Endothelial cell of umbilical vein (primary cell): ENCODE data around the gene MCC. TPM values are rescaled to one million over a fixed set of nuclear protein-coding genes. Genes with fewer than 3 reads are reported as not detected.

Source experiments
- BruUV-seq: library from RNA; stranded (reverse); fragments of 400-500 nt; replicated peaks from 2 replicates; lab custom pipeline; 2021; lab: Mats Ljungman, UMichigan
- CTCF ChIA-PET: fragments of 300-600, 350-600 bp; sonication (Branson Sonifier 250); formaldehyde crosslinking; loops from one replicate; lab custom pipeline; 2021; ENCODE audit warnings: antibody characterized with exemption, inconsistent platforms; lab: Charles Lee
- POLR2A ChIA-PET: fragments of 300-600, 350-600 bp; sonication (Branson Sonifier 250); formaldehyde crosslinking; loops from one replicate; lab custom pipeline; 2021; ENCODE audit warnings: antibody characterized with exemption, inconsistent platforms; lab: Charles Lee
- DNase-seq: peaks from one replicate; pipeline ENCODE4 v3.0.0-alpha.2; 2011; ENCODE audit warnings: low read depth, low spot score
- FAIRE-seq: peaks from 2 replicates; lab custom pipeline; 2011; peaks lifted over from hg19 to GRCh38; lab: Jason Lieb, UNC
- H2AFZ ChIP-seq: 2 replicates; pipeline ENCODE4 v1.6.0; 2012; ENCODE audit warnings: low read depth, low read length, control low read depth, inconsistent platforms
- H3K27ac ChIP-seq: 2 replicates; pipeline ENCODE4 v1.5.1; 2011; ENCODE audit warnings: low read depth, mild to moderate bottlenecking, control low read depth, low read length, moderate library complexity; ENCODE audit not compliant: insufficient read depth
- H3K27me3 ChIP-seq, 2 experiments: 2 replicates each; pipeline versions ENCODE4 v1.6.0 to v1.6.1; 2011; ENCODE audit warnings: low read length in 2 of 2, mixed read lengths in 1 of 2; ENCODE audit not compliant: control insufficient read depth in 2 of 2, insufficient read depth in 2 of 2
- H3K36me3 ChIP-seq, 2 experiments: 2 replicates in 1 of 2; 3 replicates in 1 of 2; pipeline ENCODE4 v1.5.1; 2011; ENCODE audit warnings: low read length in 2 of 2, mild to moderate bottlenecking in 1 of 2, moderate library complexity in 1 of 2; ENCODE audit not compliant: control insufficient read depth in 2 of 2, insufficient read depth in 2 of 2; ENCODE audit errors: extremely low read depth in 1 of 2
- H3K4me1 ChIP-seq: 3 replicates; pipeline ENCODE4 v1.5.1; 2011; ENCODE audit warnings: mild to moderate bottlenecking, low read length; ENCODE audit not compliant: control insufficient read depth, insufficient read depth; ENCODE audit errors: extremely low read depth
- H3K4me2 ChIP-seq: 2 replicates; pipeline ENCODE4 v1.6.1; 2011; ENCODE audit warnings: low read length, control low read depth, mixed read lengths; ENCODE audit not compliant: insufficient read depth
- H3K4me3 ChIP-seq, 3 experiments: fragments of 200-600 bp in 1 of 3; sonication (generic), shearing (Covaris generic) in 1 of 3; replicated peaks in 1 of 3; 2 replicates each; pipeline ENCODE4 v1.5.1; 2011 to 2016; ENCODE audit warnings: control low read depth in 3 of 3, low read length in 3 of 3, mild to moderate bottlenecking in 2 of 3, inconsistent platforms in 1 of 3, low read depth in 1 of 3, moderate library complexity in 1 of 3; ENCODE audit not compliant: insufficient read depth in 1 of 3
- H3K79me2 ChIP-seq: 2 replicates; pipeline ENCODE4 v1.6.0; 2012; ENCODE audit warnings: low read length, inconsistent platforms; ENCODE audit not compliant: control insufficient read depth, insufficient read depth
- H3K9ac ChIP-seq: replicated peaks from 2 replicates; pipeline ENCODE3; 2011; ENCODE audit warnings: low read length, control low read depth; ENCODE audit not compliant: insufficient read depth; ENCODE audit errors: extremely low read depth
- H3K9me1 ChIP-seq: replicated peaks from 3 replicates; pipeline ENCODE4 v1.6.0; 2011; ENCODE audit warnings: mild to moderate bottlenecking, low read length; ENCODE audit not compliant: control insufficient read depth, insufficient read depth; ENCODE audit errors: extremely low read depth
- H3K9me3 ChIP-seq: replicated peaks from 2 replicates; pipeline ENCODE4 v1.5.1; 2012; ENCODE audit warnings: low read length, inconsistent platforms; ENCODE audit not compliant: control insufficient read depth, insufficient read depth
- H4K20me1 ChIP-seq: replicated peaks from 2 replicates; pipeline ENCODE3; 2011; ENCODE audit warnings: mild to moderate bottlenecking, low read length; ENCODE audit not compliant: control insufficient read depth, insufficient read depth; ENCODE audit errors: extremely low read depth
- GATA2 ChIP-seq: IDR thresholded peaks from 2 replicates; pipeline ENCODE4 v1.7.0; 2011; ENCODE audit warnings: low read depth, mild to moderate bottlenecking, moderate library complexity, mixed read lengths, low read length; ENCODE audit not compliant: insufficient read length, insufficient read depth
- JUN ChIP-seq: IDR thresholded peaks from 2 replicates; pipeline ENCODE4 v1.6.1; 2011; ENCODE audit warnings: borderline replicate concordance, low read depth; ENCODE audit not compliant: insufficient read length, insufficient read depth
- MYC ChIP-seq: IDR thresholded peaks from one replicate; pipeline ENCODE4 v1.6.1; 2011; ENCODE audit warnings: mild to moderate bottlenecking, low read depth, low read length
- POLR2A ChIP-seq: IDR thresholded peaks from 2 replicates; pipeline ENCODE4 v1.6.1; 2012; ENCODE audit warnings: low read depth, mild to moderate bottlenecking, control low read depth, low read length
- dilution Hi-C: fragments of 300-500 bp; cut with MboI; formaldehyde crosslinking; loops from one replicate; pipeline ENCODE4 v1.15.0; 2019; ENCODE audit warnings: low sequenced_read_pairs; ENCODE audit not compliant: extremely low pct_ligation_motif_present
- intact Hi-C: fragments of 100-400 bp; cut with micrococcal nuclease; formaldehyde crosslinking; loops from one replicate; pipeline ENCODE4 v1.10.0; 2022
- polyA plus RNA-seq, 4 experiments: library from polyadenylated mRNA; depleted of rRNA in 3 of 4; stranded (reverse) in 3 of 4; unstranded in 1 of 4; fragments of >200 nt; gene quantifications; 2 replicates each; pipeline versions ENCODE4 v1.2.1 to v1.2.3, GENCODE V29; 2011 to 2012; ENCODE audit warnings: missing spikeins in 1 of 4
- total RNA-seq: library from RNA; stranded (reverse); gene quantifications from 2 replicates; pipeline ENCODE4 v1.2.3, GENCODE V29; 2021

The MCC gene
- total and polyA plus RNA-seq, 2 donors (not counting 3 experiments of a cell fraction or from before 2014, with no cell fraction given): 6.9 to 27.5 TPM

DNA sequence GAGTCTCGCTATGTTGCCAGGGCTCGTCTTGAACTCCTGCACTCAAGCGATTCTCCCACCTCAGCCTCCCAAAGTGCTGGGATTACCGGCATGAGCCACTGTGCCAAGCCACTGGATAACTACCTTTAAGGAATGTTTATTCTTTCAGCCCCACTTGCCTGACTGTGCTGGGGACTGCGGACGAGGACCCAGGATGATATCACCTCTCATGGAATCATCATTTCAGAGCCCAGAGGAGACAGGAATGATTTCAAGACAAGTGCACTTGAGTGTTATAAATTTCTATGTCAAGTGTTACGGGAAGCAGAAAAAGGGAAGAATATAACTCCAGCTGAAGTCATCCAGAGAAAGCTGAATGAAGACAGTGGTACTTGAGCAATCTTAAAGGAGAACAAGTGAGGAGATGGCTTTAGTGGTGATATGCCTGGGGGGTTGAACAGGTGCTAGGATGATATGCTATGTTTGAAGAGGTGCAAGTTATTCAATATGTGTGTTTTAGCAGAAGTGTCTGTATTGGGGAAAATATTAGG lies 402.3 kb downstream of the MCC start:
- Histone ChIP-seq H2AFZ (no peak overlapping the region), H3K9ac (no peak overlapping the region), H3K4me3 (no peak overlapping the region), H3K4me2 (no peak overlapping the region), H4K20me1 (no peaks in the 10 kb centered on the region), H3K27me3 (no peaks in the 10 kb centered on the region), H3K36me3 (peaks cover 0 to 8% of the 10 kb centered on the region in 2 experiments), H3K9me3 (no peaks in the 10 kb centered on the region), H3K4me1 (peaks cover 23% of the 10 kb centered on the region), H3K9me1 (no peaks in the 10 kb centered on the region), H3K27ac (no peak overlapping the region), H3K79me2 (no peaks in the 10 kb centered on the region)
- dilution Hi-C loops (no loop called here), intact Hi-C loops (no loop called here)
- FAIRE-seq (no peak), DNase-seq (no peak)
- POLR2A ChIA-PET: interaction anchor here (0.7 kb wide), 1 partner anchor 34 kb away, joined by 3 read pairs; no protein-coding TSS in a partner anchor
- TF ChIP-seq JUN (no peak), GATA2 (no peak), MYC (no peak)
- BruUV-seq: no TSS peak
- CTCF ChIA-PET: interaction anchor here (0.9 kb wide), 1 partner anchor 9 kb away, joined by 3 read pairs; no protein-coding TSS in a partner anchor

- no peak overlapping the region for H3K4me2 ChIP-seq
- BruUV-seq: no TSS peak
- no peak for TF ChIP-seq POLR2A
- CTCF ChIA-PET: interaction anchor here (2.0 kb wide), 1 partner anchor 26 kb away, joined by 9 read pairs; no protein-coding TSS in a partner anchor
- H2AFZ ChIP-seq: no peak overlapping the region
- intact Hi-C loops (no loop called here), dilution Hi-C loops (no loop called here)
- no peaks in the 10 kb centered on the region for H3K27me3 ChIP-seq
- no peak overlapping the region for H3K27ac ChIP-seq
- H3K79me2 ChIP-seq: no peaks in the 10 kb centered on the region
- FAIRE-seq (no peak), DNase-seq (no peak)
- H4K20me1 ChIP-seq: no peaks in the 10 kb centered on the region
- no peaks in the 10 kb centered on the region for H3K9me1 ChIP-seq
- H3K4me3 ChIP-seq: no peak overlapping the region
- no peaks in the 10 kb centered on the region for H3K9me3 ChIP-seq
- no peak overlapping the region for H3K9ac ChIP-seq
- peaks cover 0 to 8% of the 10 kb centered on the region in 2 experiments for H3K36me3 ChIP-seq
- H3K4me1 ChIP-seq: peaks cover 23% of the 10 kb centered on the region
- POLR2A ChIA-PET: no interaction called here
Measured at GRCh38 chr5:113085084-113085414, 403.2 kb downstream of the MCC start.
